ENCODE data around the gene BLID.

- TF ChIP-seq, protein P1, sequence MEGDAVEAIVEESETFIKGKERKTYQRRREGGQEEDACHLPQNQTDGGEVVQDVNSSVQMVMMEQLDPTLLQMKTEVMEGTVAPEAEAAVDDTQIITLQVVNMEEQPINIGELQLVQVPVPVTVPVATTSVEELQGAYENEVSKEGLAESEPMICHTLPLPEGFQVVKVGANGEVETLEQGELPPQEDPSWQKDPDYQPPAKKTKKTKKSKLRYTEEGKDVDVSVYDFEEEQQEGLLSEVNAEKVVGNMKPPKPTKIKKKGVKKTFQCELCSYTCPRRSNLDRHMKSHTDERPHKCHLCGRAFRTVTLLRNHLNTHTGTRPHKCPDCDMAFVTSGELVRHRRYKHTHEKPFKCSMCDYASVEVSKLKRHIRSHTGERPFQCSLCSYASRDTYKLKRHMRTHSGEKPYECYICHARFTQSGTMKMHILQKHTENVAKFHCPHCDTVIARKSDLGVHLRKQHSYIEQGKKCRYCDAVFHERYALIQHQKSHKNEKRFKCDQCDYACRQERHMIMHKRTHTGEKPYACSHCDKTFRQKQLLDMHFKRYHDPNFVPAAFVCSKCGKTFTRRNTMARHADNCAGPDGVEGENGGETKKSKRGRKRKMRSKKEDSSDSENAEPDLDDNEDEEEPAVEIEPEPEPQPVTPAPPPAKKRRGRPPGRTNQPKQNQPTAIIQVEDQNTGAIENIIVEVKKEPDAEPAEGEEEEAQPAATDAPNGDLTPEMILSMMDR (IDR thresholded peaks at IDR 0.05; ENCODE audit: poor library complexity, severe bottlenecking) = no peak
- TF ChIP-seq POLR2AphosphoS5 (IDR thresholded peaks at IDR 0.05) (no peak), RAD21 (conservative IDR thresholded peaks at IDR 0.05) (no peak), EZH2 (IDR thresholded peaks at IDR 0.05; ENCODE audit: borderline replicate concordance, insufficient read depth, low read length, poor library complexity, severe bottlenecking) (no peak)
Observed at GRCh38 chr11:122082205-122082604, 33.8 kb downstream of the BLID start.

Measured in neural cell (in vitro differentiated cells).